CD4-positive, alpha-beta T cell treated with Interleukin-10 for 1 hour (primary cell): ENCODE results near the gene RRBP1.

ENCODE experiments used
- DNase-seq: peaks from one replicate; pipeline ENCODE4 v3.0.0-alpha.2; 2020

The RRBP1 gene

GRCh38 chr20:17682103-17682888 lies at the start of gene RRBP1:
Gene RRBP1 (minus strand): TSS chr20:17682242. CDS start chr20:17660507, 21,735 bp downstream.
- peak; percentile 98 for DNase-seq

GRCh38 chr20:17731233-17731632 lies 49.2 kb upstream of the RRBP1 start:
- DNase-seq: no peak

GRCh38 chr20:17730071-17730470 lies 48.0 kb upstream of the RRBP1 start:
- no peak for DNase-seq

- DNase-seq: no peak
These were observed 46.0 kb upstream of the RRBP1 start for GRCh38 chr20:17728074-17728473.

- no peak for DNase-seq
These were observed 45.3 kb upstream of the RRBP1 start for GRCh38 chr20:17727351-17727750.

- no peak for DNase-seq
These were observed 44.9 kb upstream of the RRBP1 start for GRCh38 chr20:17726902-17727301.

GRCh38 chr20:17725094-17725835 lies 43.2 kb upstream of the RRBP1 start:
- no peak for DNase-seq

GRCh38 chr20:17723301-17723691 lies 41.3 kb upstream of the RRBP1 start:
- DNase-seq: no peak

- no peak for DNase-seq
These were observed 40.7 kb upstream of the RRBP1 start for GRCh38 chr20:17722493-17723300.

- DNase-seq: no peak
These were observed 39.9 kb upstream of the RRBP1 start for GRCh38 chr20:17721802-17722486.

GRCh38 chr20:17720755-17721154 lies 38.7 kb upstream of the RRBP1 start:
- no peak for DNase-seq

GRCh38 chr20:17716331-17716730 lies 34.3 kb upstream of the RRBP1 start:
- no peak for DNase-seq

- no peak for DNase-seq
These were observed 33.0 kb upstream of the RRBP1 start for GRCh38 chr20:17715075-17715474.

GRCh38 chr20:17714597-17714996 lies 32.6 kb upstream of the RRBP1 start:
- DNase-seq: no peak

- DNase-seq: no peak
These were observed 30.7 kb upstream of the RRBP1 start for GRCh38 chr20:17712708-17713107.

- no peak for DNase-seq
These were observed 30.2 kb upstream of the RRBP1 start for GRCh38 chr20:17712201-17712600.

GRCh38 chr20:17711267-17711627 lies 29.2 kb upstream of the RRBP1 start:
- no peak for DNase-seq

GRCh38 chr20:17710379-17711266 lies 28.6 kb upstream of the RRBP1 start:
- no peak for DNase-seq

GRCh38 chr20:17709361-17710293 lies 27.6 kb upstream of the RRBP1 start:
- no peak for DNase-seq

GRCh38 chr20:17708675-17709360 lies 26.8 kb upstream of the RRBP1 start:
- DNase-seq: no peak
